ENCODE results near the gene RTN4RL1. TPM values are rescaled to one million over a fixed set of nuclear protein-coding genes. Genes with fewer than 3 reads are reported as not detected.

RTN4RL1 gene
- total RNA-seq, 1 experiment from 2014 or later = 0.80 TPM

DNA sequence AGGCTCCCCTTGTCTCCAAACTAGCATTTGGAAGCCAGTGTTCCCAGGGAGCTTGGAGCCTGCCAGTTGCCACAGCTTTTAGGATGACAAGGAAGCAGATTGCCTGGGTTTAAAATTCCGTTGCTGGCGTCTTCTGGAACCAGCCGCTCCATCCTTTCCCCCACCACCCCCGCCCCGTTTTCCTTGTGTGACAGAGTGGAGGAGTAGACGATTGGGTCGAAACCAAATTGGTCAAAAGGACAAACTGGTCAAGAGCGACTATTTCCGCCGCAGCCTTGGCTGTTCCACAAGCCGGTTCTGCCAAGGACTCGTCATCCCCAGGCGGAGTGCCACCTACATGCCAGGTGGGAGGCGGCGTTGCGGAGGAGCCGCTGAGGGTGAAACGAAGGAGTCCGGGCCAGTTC lies 104.2 kb downstream of the RTN4RL1 start:
- no peaks in the 10 kb centered on the region for H3K4me1 ChIP-seq (ENCODE audit: control insufficient read depth, insufficient read depth, low read length)
- TF ChIP-seq, protein P1, sequence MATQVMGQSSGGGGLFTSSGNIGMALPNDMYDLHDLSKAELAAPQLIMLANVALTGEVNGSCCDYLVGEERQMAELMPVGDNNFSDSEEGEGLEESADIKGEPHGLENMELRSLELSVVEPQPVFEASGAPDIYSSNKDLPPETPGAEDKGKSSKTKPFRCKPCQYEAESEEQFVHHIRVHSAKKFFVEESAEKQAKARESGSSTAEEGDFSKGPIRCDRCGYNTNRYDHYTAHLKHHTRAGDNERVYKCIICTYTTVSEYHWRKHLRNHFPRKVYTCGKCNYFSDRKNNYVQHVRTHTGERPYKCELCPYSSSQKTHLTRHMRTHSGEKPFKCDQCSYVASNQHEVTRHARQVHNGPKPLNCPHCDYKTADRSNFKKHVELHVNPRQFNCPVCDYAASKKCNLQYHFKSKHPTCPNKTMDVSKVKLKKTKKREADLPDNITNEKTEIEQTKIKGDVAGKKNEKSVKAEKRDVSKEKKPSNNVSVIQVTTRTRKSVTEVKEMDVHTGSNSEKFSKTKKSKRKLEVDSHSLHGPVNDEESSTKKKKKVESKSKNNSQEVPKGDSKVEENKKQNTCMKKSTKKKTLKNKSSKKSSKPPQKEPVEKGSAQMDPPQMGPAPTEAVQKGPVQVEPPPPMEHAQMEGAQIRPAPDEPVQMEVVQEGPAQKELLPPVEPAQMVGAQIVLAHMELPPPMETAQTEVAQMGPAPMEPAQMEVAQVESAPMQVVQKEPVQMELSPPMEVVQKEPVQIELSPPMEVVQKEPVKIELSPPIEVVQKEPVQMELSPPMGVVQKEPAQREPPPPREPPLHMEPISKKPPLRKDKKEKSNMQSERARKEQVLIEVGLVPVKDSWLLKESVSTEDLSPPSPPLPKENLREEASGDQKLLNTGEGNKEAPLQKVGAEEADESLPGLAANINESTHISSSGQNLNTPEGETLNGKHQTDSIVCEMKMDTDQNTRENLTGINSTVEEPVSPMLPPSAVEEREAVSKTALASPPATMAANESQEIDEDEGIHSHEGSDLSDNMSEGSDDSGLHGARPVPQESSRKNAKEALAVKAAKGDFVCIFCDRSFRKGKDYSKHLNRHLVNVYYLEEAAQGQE (IDR thresholded peaks at IDR 0.05; ENCODE audit: insufficient read depth in 1 of 2, low read depth in 2 of 2, low read length in 1 of 2) = no peak
- TF ChIP-seq POLR2AphosphoS5 (IDR thresholded peaks at IDR 0.05; ENCODE audit: low read depth, low read length) = no peak
- TF ChIP-seq, protein P2, sequence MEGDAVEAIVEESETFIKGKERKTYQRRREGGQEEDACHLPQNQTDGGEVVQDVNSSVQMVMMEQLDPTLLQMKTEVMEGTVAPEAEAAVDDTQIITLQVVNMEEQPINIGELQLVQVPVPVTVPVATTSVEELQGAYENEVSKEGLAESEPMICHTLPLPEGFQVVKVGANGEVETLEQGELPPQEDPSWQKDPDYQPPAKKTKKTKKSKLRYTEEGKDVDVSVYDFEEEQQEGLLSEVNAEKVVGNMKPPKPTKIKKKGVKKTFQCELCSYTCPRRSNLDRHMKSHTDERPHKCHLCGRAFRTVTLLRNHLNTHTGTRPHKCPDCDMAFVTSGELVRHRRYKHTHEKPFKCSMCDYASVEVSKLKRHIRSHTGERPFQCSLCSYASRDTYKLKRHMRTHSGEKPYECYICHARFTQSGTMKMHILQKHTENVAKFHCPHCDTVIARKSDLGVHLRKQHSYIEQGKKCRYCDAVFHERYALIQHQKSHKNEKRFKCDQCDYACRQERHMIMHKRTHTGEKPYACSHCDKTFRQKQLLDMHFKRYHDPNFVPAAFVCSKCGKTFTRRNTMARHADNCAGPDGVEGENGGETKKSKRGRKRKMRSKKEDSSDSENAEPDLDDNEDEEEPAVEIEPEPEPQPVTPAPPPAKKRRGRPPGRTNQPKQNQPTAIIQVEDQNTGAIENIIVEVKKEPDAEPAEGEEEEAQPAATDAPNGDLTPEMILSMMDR (IDR thresholded peaks at IDR 0.05) = no peak
- TF ChIP-seq TCF7L2 (IDR thresholded peaks at IDR 0.05; ENCODE audit: low read depth, low read length) = no peak
- TF ChIP-seq SIN3A (IDR thresholded peaks at IDR 0.05; ENCODE audit: borderline replicate concordance, insufficient read depth, low read depth, low read length) = no peak
- ChIA-PET POLR2A (no interaction called here), CTCF (no interaction called here)
- DNase-seq (ENCODE audit: low read depth, low spot score) = no peak
- in situ Hi-C loops (cut with HindIII; ENCODE audit: low pct_unique_long_range_greater_than_20kb, low sequenced_read_pairs) = no loop called here
- no peaks in the 10 kb centered on the region for H3K36me3 ChIP-seq (ENCODE audit: control insufficient read depth, insufficient read depth, low read length)
- no TSS peak for BruUV-seq (replicated peaks)
- intact Hi-C loops (cut with micrococcal nuclease; ENCODE audit: unreplicated experiment) = no loop called here
- no peaks in the 10 kb centered on the region for H3K9me3 ChIP-seq (ENCODE audit: control insufficient read depth, insufficient read depth, low read depth, low read length)
- no peaks in the 10 kb centered on the region for H3K27me3 ChIP-seq (ENCODE audit: control insufficient read depth, insufficient read depth, low read length)
- no peak overlapping the region for H3K27ac ChIP-seq (ENCODE audit: low read length)
- H3K4me3 ChIP-seq (ENCODE audit: low read depth in 2 of 2, low read length in 2 of 2) = no peak overlapping the region
- ATAC-seq = no peak

DNA sequence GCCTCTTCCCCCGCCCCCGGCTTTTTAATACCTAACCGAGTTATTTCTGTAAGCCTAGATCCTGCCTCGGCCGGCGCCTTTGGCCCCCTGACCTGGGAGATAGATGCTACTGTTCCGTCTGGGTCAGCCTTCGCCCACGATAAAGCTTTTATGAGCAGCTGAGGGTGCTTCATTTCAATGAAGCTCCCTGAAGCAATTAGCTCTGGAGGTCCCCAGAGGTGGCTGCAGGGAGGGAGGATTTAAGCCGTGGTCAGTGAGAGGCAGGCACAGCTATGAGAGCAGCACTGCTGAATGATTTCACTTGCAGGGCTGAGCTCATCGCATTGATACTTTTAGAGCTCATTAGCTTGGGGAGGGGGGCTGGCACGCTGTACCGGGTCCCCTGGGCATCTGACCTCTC lies 105.9 kb downstream of the RTN4RL1 start:
- TF ChIP-seq SIN3A (IDR thresholded peaks at IDR 0.05; ENCODE audit: borderline replicate concordance, insufficient read depth, low read depth, low read length) (no peak), POLR2AphosphoS5 (IDR thresholded peaks at IDR 0.05; ENCODE audit: low read depth, low read length) (no peak), TCF7L2 (IDR thresholded peaks at IDR 0.05; ENCODE audit: low read depth, low read length) (no peak)
- TF ChIP-seq, protein P1 (IDR thresholded peaks at IDR 0.05; ENCODE audit: insufficient read depth in 1 of 2, low read depth in 2 of 2, low read length in 1 of 2) = no peak
- TF ChIP-seq, protein P2 (IDR thresholded peaks at IDR 0.05) = no peak
- ATAC-seq (no peak), DNase-seq (ENCODE audit: low read depth, low spot score) (no peak)
- H3K4me3 ChIP-seq (ENCODE audit: low read depth in 2 of 2, low read length in 2 of 2) = no peak overlapping the region
- ChIA-PET CTCF (interaction anchor here (0.6 kb wide), 1 partner anchor 28 kb away, joined by 3 read pairs; no protein-coding TSS in a partner anchor), POLR2A (interaction anchor here (0.6 kb wide), 1 partner anchor 50 kb away, joined by 10 read pairs; no protein-coding TSS in a partner anchor)
- in situ Hi-C loops (cut with HindIII; ENCODE audit: low pct_unique_long_range_greater_than_20kb, low sequenced_read_pairs) (no loop called here), intact Hi-C loops (cut with micrococcal nuclease; ENCODE audit: unreplicated experiment) (no loop called here)
- no peak overlapping the region for H3K27ac ChIP-seq (ENCODE audit: low read length)
- H3K9me3 ChIP-seq (ENCODE audit: control insufficient read depth, insufficient read depth, low read depth, low read length) = no peaks in the 10 kb centered on the region
- no peaks in the 10 kb centered on the region for H3K36me3 ChIP-seq (ENCODE audit: control insufficient read depth, insufficient read depth, low read length)
- H3K27me3 ChIP-seq (ENCODE audit: control insufficient read depth, insufficient read depth, low read length) = no peaks in the 10 kb centered on the region
- no peaks in the 10 kb centered on the region for H3K4me1 ChIP-seq (ENCODE audit: control insufficient read depth, insufficient read depth, low read length)
- BruUV-seq (replicated peaks) = no TSS peak

Data from Panc1 (cell line).